H1 (cell line): Measurements from ENCODE around the gene RRP1. TPM values are rescaled to one million over a fixed set of nuclear protein-coding genes. Genes with fewer than 3 reads are reported as not detected.

ENCODE experiments used
- RBBP5 ChIP-seq: IDR thresholded peaks from 2 replicates; pipeline ENCODE4 v1.7.1; 2012; ENCODE audit warnings: low read depth, mild to moderate bottlenecking, inconsistent platforms, low read length, moderate library complexity, borderline replicate concordance
- polyA plus RNA-seq, 7 experiments: library from polyadenylated mRNA; depleted of rRNA in 3 of 7; stranded (reverse) in 5 of 7; unstranded in 2 of 7; fragments of >200 nt in 5 of 7; fragments of 200-250 nt in 2 of 7; gene quantifications; 1 replicate in 5 of 7; 2 replicates in 1 of 7; 4 replicates in 1 of 7; pipeline versions ENCODE4 v1.2.1 to v1.2.3, GENCODE V29; 2011 to 2013; ENCODE audit warnings: missing spikeins in 2 of 7, mixed read lengths in 2 of 7
- total RNA-seq: library from RNA; stranded (reverse); fragmentation: NEBNext Ultra II Directional; extraction: Animal tissue kit (Norgen Biotek cat#: 25700); gene quantifications from 2 replicates; pipeline ENCODE4 v1.2.1, GENCODE V29; 2021

Gene RRP1
- total and polyA plus RNA-seq, 2 of the 8 experiments (the other 6 are each of a cell fraction or from before 2014, with no cell fraction given), result 11.6 to 55.2 TPM

GRCh38 chr21:43752758-43753438, 36.5 kb upstream of the RRP1 start (continued):
- no peak for TF ChIP-seq RBBP5
- TF ChIP-seq, all 59 proteins: peak for 0
